HepG2 (cell line): Measurements from ENCODE around the gene LGALS3. TPM values are rescaled to one million over a fixed set of nuclear protein-coding genes. Genes with fewer than 3 reads are reported as not detected.
A peak's percentile ranks its signal among the peaks of the same experiment; 100 is the strongest.

Experiments
- ARNTL ChIP-seq: sonication (generic); formaldehyde crosslinking; IDR thresholded peaks from 2 replicates; pipeline ENCODE4 v1.4.0; 2020; ENCODE audit warnings: mild to moderate bottlenecking, missing genetic modification reagents
- HDAC2 ChIP-seq: sonication (generic); formaldehyde crosslinking; IDR thresholded peaks from 2 replicates; pipeline ENCODE4 v1.4.0; 2020; ENCODE audit warnings: missing genetic modification reagents
- HNF4A ChIP-seq: sonication (generic); formaldehyde crosslinking; IDR thresholded peaks from 2 replicates; pipeline ENCODE4 v1.4.0; 2020; ENCODE audit warnings: missing genetic modification reagents
- MIXL1 ChIP-seq: IDR thresholded peaks from 2 replicates; pipeline ENCODE4 v1.6.1; 2016
- PHF20 ChIP-seq: sonication (generic); formaldehyde crosslinking; IDR thresholded peaks from 2 replicates; pipeline ENCODE4 v1.5.0; 2020; ENCODE audit warnings: mild to moderate bottlenecking, missing genetic modification reagents
- POLR2A ChIP-seq, 2 experiments: IDR thresholded peaks; 2 replicates each; pipeline ENCODE4 v1.6.1; 2011; ENCODE audit warnings: low read depth in 2 of 2, low read length in 2 of 2, mild to moderate bottlenecking in 1 of 2, moderate library complexity in 1 of 2; ENCODE audit not compliant: insufficient read depth in 1 of 2
- RARA ChIP-seq: IDR thresholded peaks from 2 replicates; pipeline ENCODE4 v1.6.1; 2016; ENCODE audit warnings: missing genetic modification reagents, missing compliant biosample characterization
- RFX1 ChIP-seq: fragments of 450-650 bp; IDR thresholded peaks from 2 replicates; pipeline ENCODE4 v1.6.1; 2017
- SKI ChIP-seq: fragments of 450-650 bp; IDR thresholded peaks from one replicate; pipeline ENCODE4 v1.6.1; 2018; ENCODE audit warnings: mild to moderate bottlenecking; ENCODE audit not compliant: partially characterized antibody
- SOX5 ChIP-seq: IDR thresholded peaks from 2 replicates; pipeline ENCODE4 v1.6.1; 2016; ENCODE audit warnings: borderline replicate concordance
- SPEN ChIP-seq: sonication (generic); formaldehyde crosslinking; IDR thresholded peaks from 2 replicates; pipeline ENCODE4 v1.5.1; 2020; ENCODE audit warnings: low read depth, mild to moderate bottlenecking, missing genetic modification reagents
- TBX3 ChIP-seq: fragments of 450-650 bp; IDR thresholded peaks from 2 replicates; pipeline ENCODE4 v1.6.1; 2017; ENCODE audit warnings: antibody characterized with exemption, mild to moderate bottlenecking, inconsistent platforms, borderline replicate concordance
- TFDP2 ChIP-seq: sonication (generic); formaldehyde crosslinking; IDR thresholded peaks from 2 replicates; pipeline ENCODE4 v1.4.0; 2020; ENCODE audit warnings: missing genetic modification reagents
- TRIM24 ChIP-seq: sonication (generic); formaldehyde crosslinking; IDR thresholded peaks from 2 replicates; pipeline ENCODE4 v1.8.0; 2022; ENCODE audit warnings: mild to moderate bottlenecking, missing genetic modification reagents
- ZMYM3 ChIP-seq: sonication (generic); formaldehyde crosslinking; IDR thresholded peaks from 2 replicates; pipeline ENCODE4 v1.5.1; 2020; ENCODE audit warnings: mild to moderate bottlenecking, missing genetic modification reagents
- ZNF292 ChIP-seq: sonication (generic); formaldehyde crosslinking; IDR thresholded peaks from 2 replicates; pipeline ENCODE4 v1.8.1; 2022; ENCODE audit warnings: mild to moderate bottlenecking, low read depth, missing genetic modification reagents, borderline replicate concordance
- ZNF468 ChIP-seq: sonication (generic); formaldehyde crosslinking; IDR thresholded peaks from 2 replicates; pipeline ENCODE4 v1.8.0; 2022; ENCODE audit warnings: mild to moderate bottlenecking, moderate library complexity, missing genetic modification reagents
- ZNF564 ChIP-seq: sonication (generic); formaldehyde crosslinking; IDR thresholded peaks from 2 replicates; pipeline ENCODE4 v1.8.1; 2023; ENCODE audit warnings: mild to moderate bottlenecking, missing genetic modification reagents
- ZNF687 ChIP-seq: sonication (generic); formaldehyde crosslinking; IDR thresholded peaks from 2 replicates; pipeline ENCODE4 v1.5.1; 2020; ENCODE audit warnings: mild to moderate bottlenecking, missing genetic modification reagents, moderate library complexity
- polyA plus RNA-seq, 8 experiments: library from polyadenylated mRNA; depleted of rRNA in 3 of 8; stranded (reverse) in 7 of 8; unstranded in 1 of 8; fragments of >200 nt; fragmentation: Illumina TruSeq in 4 of 8; extraction: Trizol in 4 of 8; gene quantifications; 2 replicates each; pipeline versions ENCODE4 v1.2.1 to v1.2.3, GENCODE V29; 2011 to 2016; ENCODE audit warnings: low read depth in 4 of 8, missing spikeins in 1 of 8, mixed read lengths in 1 of 8; ENCODE audit not compliant: insufficient read depth in 1 of 8
- total RNA-seq, 5 experiments: library from RNA; depleted of rRNA; stranded (reverse); fragments of >200 nt; fragmentation: Illumina TruSeq; extraction: Trizol; gene quantifications; 2 replicates each; pipeline ENCODE4 v1.2.3, GENCODE V29; 2016; ENCODE audit warnings: low read depth in 1 of 5
- TF ChIP-seq, protein P1 (sequence below): sonication (generic); formaldehyde crosslinking; IDR thresholded peaks from 2 replicates; pipeline ENCODE4 v1.8.0; 2022; ENCODE audit warnings: missing genetic modification reagents, mild to moderate bottlenecking, moderate library complexity, borderline replicate concordance
- TF ChIP-seq, protein P2 (sequence below): sonication (generic); formaldehyde crosslinking; IDR thresholded peaks from 2 replicates; pipeline ENCODE4 v1.9.0; 2022; ENCODE audit warnings: low read depth, missing genetic modification reagents

LGALS3 gene
- total and polyA plus RNA-seq, 2 of the 13 experiments (the other 11 are each of a cell fraction or from before 2014, with no cell fraction given) = 5.0 to 97.4 TPM

GRCh38 chr14:55116246-55117030, 12.6 kb upstream of the LGALS3 start (continued):
- TF ChIP-seq RARA (CRISPR knock-in tag) (peak; percentile 10; the same call in 1 of the 2 replicates), PHF20 (CRISPR knock-in tag) (no peak), POLR2A (IDR thresholded peaks at IDR 0.05; ENCODE audit: insufficient read depth in 1 of 2, low read depth in 2 of 2, low read length in 2 of 2) (peak in 1 of 2 experiments; percentile 23; a peak in 2 of 4 replicates), TRIM24 (CRISPR knock-in tag) (0 out of 2 replicates have a peak, but pooled peaks have one; percentile 31), ARNTL (CRISPR knock-in tag) (0 out of 2 replicates have a peak, but pooled peaks have one; percentile 29), SPEN (CRISPR knock-in tag) (no peak), ZMYM3 (CRISPR knock-in tag) (peak; percentile 34; the same call in 1 of the 2 replicates), SOX5 (peak; percentile 34; the same call in 1 of the 2 replicates), TBX3 (0 out of 2 replicates have a peak, but pooled peaks have one; percentile 22), ZNF564 (no peak), MIXL1 (CRISPR knock-in tag) (peak; percentile 94), TFDP2 (CRISPR knock-in tag) (peak; percentile 36; the same call in 1 of the 2 replicates), ZNF687 (CRISPR knock-in tag) (peak; percentile 37), ZNF292 (CRISPR knock-in tag) (peak; percentile 59; the same call in 1 of the 2 replicates), HNF4A (CRISPR knock-in tag) (peak; percentile 43; the same call in 1 of the 2 replicates), RFX1 (peak; percentile 48; the same call in 1 of the 2 replicates), ZNF468 (CRISPR knock-in tag) (no peak), SKI (no peak), HDAC2 (CRISPR knock-in tag) (peak; percentile 57)
- TF ChIP-seq, protein P1, sequence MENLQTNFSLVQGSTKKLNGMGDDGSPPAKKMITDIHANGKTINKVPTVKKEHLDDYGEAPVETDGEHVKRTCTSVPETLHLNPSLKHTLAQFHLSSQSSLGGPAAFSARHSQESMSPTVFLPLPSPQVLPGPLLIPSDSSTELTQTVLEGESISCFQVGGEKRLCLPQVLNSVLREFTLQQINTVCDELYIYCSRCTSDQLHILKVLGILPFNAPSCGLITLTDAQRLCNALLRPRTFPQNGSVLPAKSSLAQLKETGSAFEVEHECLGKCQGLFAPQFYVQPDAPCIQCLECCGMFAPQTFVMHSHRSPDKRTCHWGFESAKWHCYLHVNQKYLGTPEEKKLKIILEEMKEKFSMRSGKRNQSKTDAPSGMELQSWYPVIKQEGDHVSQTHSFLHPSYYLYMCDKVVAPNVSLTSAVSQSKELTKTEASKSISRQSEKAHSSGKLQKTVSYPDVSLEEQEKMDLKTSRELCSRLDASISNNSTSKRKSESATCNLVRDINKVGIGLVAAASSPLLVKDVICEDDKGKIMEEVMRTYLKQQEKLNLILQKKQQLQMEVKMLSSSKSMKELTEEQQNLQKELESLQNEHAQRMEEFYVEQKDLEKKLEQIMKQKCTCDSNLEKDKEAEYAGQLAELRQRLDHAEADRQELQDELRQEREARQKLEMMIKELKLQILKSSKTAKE (CRISPR knock-in tag) = 0 out of 2 replicates have a peak, but pooled peaks have one; percentile 16
- TF ChIP-seq, protein P2, sequence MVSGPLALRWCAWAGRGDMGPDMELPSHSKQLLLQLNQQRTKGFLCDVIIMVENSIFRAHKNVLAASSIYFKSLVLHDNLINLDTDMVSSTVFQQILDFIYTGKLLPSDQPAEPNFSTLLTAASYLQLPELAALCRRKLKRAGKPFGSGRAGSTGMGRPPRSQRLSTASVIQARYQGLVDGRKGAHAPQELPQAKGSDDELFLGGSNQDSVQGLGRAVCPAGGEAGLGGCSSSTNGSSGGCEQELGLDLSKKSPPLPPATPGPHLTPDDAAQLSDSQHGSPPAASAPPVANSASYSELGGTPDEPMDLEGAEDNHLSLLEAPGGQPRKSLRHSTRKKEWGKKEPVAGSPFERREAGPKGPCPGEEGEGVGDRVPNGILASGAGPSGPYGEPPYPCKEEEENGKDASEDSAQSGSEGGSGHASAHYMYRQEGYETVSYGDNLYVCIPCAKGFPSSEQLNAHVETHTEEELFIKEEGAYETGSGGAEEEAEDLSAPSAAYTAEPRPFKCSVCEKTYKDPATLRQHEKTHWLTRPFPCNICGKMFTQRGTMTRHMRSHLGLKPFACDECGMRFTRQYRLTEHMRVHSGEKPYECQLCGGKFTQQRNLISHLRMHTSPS (CRISPR knock-in tag) = peak; percentile 64
